Esophagus squamous epithelium (tissue), 4 donors: ENCODE measurements around the gene FAM187B.

Experiments used
- CTCF ChIP-seq, 6 experiments: fragments of 450-650 bp in 4 of 6; fragments of 200-600 bp in 2 of 6; sonication (generic) in 2 of 6; IDR thresholded peaks; one replicate each; pipeline ENCODE4 v1.5.1; 2016 to 2019; ENCODE audit warnings: antibody characterized with exemption in 6 of 6, mild to moderate bottlenecking in 4 of 6, moderate library complexity in 4 of 6
- POLR2A ChIP-seq, 4 donors: fragments of 450-650 bp; IDR thresholded peaks; one replicate each; pipeline ENCODE4 v1.6.1; 2017; ENCODE audit warnings: antibody characterized with exemption in 4 of 4, mild to moderate bottlenecking in 4 of 4, moderate library complexity in 3 of 4

GRCh38 chr19:35229601-35230000 is 1.1 kb upstream of the FAM187B start:
- TF ChIP-seq CTCF (IDR thresholded peaks at IDR 0.05) (no peak), POLR2A (IDR thresholded peaks at IDR 0.05) (no peak)
